ENCODE measurements around the gene ATF7IP2.

DNA sequence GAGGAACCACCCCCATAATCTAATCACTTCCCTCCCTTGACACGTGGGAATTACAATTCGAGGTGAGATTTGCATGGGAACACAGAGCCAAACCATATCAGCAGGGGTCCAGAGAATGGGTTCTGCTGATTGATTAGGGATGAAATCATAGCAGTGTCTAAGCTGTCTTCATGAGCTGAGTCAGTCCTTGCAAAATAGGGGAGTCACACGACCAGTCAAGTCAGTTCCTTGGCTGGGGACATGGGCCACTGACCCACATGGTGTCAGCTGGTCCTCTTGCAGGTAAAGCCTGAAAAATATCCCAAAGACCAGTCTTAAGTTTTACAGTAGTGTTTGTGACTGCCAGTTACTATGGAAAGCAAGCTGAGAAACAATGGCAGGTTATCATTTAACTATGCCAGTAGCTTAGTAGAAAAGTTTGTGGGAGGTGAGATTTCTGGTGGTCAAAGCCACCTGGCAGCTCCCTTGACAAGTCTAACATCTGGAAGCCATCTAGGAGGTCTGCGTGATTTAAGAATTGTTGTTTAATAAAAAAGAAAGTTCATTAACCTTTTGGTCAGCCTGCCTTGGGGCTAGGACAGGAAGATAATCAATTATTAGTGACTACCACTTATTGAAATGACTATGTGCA is 15.7 kb upstream of the ATF7IP2 start:
- TF ChIP-seq, protein P1, sequence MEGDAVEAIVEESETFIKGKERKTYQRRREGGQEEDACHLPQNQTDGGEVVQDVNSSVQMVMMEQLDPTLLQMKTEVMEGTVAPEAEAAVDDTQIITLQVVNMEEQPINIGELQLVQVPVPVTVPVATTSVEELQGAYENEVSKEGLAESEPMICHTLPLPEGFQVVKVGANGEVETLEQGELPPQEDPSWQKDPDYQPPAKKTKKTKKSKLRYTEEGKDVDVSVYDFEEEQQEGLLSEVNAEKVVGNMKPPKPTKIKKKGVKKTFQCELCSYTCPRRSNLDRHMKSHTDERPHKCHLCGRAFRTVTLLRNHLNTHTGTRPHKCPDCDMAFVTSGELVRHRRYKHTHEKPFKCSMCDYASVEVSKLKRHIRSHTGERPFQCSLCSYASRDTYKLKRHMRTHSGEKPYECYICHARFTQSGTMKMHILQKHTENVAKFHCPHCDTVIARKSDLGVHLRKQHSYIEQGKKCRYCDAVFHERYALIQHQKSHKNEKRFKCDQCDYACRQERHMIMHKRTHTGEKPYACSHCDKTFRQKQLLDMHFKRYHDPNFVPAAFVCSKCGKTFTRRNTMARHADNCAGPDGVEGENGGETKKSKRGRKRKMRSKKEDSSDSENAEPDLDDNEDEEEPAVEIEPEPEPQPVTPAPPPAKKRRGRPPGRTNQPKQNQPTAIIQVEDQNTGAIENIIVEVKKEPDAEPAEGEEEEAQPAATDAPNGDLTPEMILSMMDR (IDR thresholded peaks at IDR 0.05; ENCODE audit: low read depth, low read length, missing input control): no peak
- TF ChIP-seq, protein P2, sequence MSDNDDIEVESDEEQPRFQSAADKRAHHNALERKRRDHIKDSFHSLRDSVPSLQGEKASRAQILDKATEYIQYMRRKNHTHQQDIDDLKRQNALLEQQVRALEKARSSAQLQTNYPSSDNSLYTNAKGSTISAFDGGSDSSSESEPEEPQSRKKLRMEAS (IDR thresholded peaks at IDR 0.05): no peak
- TF ChIP-seq JUND (IDR thresholded peaks at IDR 0.05) (no peak), YY1 (IDR thresholded peaks at IDR 0.05) (no peak), HNF4A (conservative IDR thresholded peaks at IDR 0.05) (no peak), GABPA (IDR thresholded peaks at IDR 0.05 in 1 of 2, conservative IDR thresholded peaks at IDR 0.05 in 1 of 2) (no peak), HNF4G (IDR thresholded peaks at IDR 0.05) (no peak), TAF1 (conservative IDR thresholded peaks at IDR 0.05) (no peak), NR2F2 (IDR thresholded peaks at IDR 0.05) (no peak), RAD21 (IDR thresholded peaks at IDR 0.05) (no peak)
- TF ChIP-seq, protein P3, sequence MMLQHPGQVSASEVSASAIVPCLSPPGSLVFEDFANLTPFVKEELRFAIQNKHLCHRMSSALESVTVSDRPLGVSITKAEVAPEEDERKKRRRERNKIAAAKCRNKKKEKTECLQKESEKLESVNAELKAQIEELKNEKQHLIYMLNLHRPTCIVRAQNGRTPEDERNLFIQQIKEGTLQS (IDR thresholded peaks at IDR 0.05): no peak
